Measurements from ENCODE around the gene PLA2G2A.

GRCh38 chr1:19960591-19960990, 18.8 kb downstream of the PLA2G2A start:
- no peak for TF ChIP-seq CTCF (IDR thresholded peaks at IDR 0.05)
- TF ChIP-seq POLR2AphosphoS5 (IDR thresholded peaks at IDR 0.05) = no peak
- no peak for TF ChIP-seq POLR2A (IDR thresholded peaks at IDR 0.05)

All from transverse colon (tissue), 4 donors.